Measurements from ENCODE around the gene RNF220.
A peak's percentile ranks its signal among the peaks of the same experiment; 100 is the strongest.
"Not testable (repeated sequence)": the region's sequence is repeated elsewhere in the genome, so short reads cannot be mapped to it uniquely, and the experiment has no call there.

RNF220 gene

GRCh38 chr1:44661781-44662682, 257.0 kb downstream of the RNF220 start:
- no peak for DNase-seq

GRCh38 chr1:44662683-44663030, 257.6 kb downstream of the RNF220 start:
- no peak for DNase-seq

DNA sequence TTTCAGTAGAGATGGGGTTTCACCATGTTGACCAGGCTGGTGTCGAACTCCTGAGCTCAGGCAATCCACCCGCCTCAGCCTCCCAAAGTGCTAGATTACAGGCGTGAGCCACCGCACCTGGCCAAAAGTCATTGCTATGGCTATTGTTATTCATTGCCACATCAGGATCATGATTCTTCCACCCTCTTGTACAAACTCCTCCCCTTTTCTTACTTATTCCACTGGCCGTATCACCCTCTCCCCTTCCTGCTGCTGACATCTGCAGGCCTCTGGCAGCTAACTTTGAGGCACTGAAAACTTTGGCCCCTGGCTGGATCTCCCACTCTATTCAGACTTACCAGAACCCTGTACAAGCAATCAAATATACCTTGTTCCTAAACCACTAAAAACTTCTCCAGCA, 258.4 kb downstream of the RNF220 start:
- no peak for DNase-seq

GRCh38 chr1:44664730-44665370, 259.8 kb downstream of the RNF220 start:
- peak; percentile 71 to 73 (median 71) for DNase-seq

DNA sequence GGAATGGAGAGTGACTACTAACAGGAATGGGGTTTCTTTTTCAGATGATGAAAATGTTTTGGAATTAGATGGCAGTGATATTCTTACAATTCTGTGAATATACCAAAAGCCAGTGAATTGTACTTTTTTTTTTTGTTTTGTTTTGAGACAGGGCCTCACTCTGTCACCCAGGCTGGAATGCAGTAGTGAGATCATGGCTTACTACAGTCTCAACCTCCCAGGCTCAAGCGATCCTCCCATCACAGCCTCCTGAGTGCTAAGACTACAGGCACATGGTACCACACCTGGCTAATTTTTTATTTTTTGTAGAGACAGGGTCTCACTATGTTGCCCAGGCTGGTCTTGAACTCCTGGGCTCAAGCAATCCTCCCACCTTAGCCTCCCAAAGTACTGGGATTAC, 261.7 kb downstream of the RNF220 start:
- not testable (repeated sequence) for DNase-seq

GRCh38 chr1:44670751-44671640, 265.9 kb downstream of the RNF220 start:
- no peak for DNase-seq

DNA sequence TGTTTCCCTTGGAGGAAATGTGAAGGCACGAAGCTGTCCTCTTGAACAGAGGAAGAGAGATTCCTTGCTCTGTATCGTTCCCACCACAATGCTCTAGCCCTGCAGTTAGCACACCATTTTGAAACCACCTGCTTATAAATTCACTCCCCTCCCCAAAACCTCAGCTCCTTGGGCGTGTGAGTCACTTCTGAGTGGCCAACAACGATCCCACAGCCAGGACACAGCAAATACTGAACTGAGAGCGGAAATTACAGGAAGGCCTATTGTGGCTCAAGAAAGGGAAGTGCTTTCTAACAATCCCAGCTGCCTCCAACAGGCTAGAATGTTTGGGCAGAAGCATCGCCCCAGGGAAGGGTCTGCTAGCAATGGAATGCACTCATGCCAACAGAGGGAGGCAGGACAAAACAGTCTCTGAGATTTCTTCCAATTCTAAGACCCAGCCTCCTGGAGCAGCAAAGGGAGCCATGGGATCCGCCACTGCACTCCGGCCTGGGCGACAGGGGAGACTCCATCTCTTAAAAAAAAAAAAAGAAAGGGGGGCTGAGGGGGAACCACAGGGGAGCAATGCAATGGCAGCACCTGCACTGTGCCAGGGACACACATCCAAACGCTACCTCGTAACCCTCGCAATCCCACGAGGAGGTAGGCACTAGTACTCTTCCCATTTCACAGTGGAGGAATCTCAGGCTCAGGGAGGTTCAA, 267.4 kb downstream of the RNF220 start:
- DNase-seq, result peak; percentile 87 to 94 (median 93)

DNA sequence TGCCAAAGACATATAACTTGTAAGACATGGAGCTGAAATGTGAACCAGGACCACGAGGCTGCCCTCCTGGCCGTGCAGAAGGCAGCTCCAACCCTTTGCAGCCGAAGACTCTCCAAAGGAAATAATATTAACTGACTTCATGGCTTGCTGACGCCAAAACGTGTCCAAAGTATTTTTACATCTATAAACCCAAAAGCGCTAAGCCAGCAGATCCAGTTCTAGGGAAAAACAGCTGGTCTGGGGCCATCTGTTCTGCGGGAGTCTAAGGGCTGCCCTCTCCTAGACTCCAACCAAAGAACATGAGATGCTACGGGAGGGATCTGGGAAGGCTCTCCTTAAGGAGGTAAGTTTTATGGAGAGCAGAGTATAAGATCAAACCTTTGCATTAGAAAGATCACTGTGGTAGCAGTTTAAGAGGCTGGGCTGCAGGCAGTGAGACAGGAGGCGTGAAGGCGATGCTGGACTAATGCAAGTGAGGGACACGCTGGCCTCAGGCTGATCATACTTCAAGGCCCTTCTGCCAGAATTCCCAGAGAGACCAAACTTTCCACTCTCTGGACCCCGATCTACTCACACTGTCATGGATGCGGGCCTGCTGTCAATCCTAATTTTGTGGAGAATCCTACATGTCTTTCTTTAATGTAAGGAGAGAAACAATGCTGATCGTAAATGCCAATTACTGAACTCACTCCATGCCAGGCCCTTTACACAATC, 268.1 kb downstream of the RNF220 start:
- DNase-seq, result no peak

- no peak for DNase-seq
Observed at GRCh38 chr1:44673675-44674112, 268.6 kb downstream of the RNF220 start.

GRCh38 chr1:44674113-44675000, 269.3 kb downstream of the RNF220 start, which contains the start of the genes ARMH1 and TMEM53:
ARMH1 (plus strand) TSS chr1:44674714; CDS start chr1:44689698, 14,984 bp downstream.
TMEM53 (minus strand) TSS chr1:44674481; CDS start chr1:44674391, 90 bp downstream.
- peak; percentile 98 to 99 (median 99) for DNase-seq

DNA sequence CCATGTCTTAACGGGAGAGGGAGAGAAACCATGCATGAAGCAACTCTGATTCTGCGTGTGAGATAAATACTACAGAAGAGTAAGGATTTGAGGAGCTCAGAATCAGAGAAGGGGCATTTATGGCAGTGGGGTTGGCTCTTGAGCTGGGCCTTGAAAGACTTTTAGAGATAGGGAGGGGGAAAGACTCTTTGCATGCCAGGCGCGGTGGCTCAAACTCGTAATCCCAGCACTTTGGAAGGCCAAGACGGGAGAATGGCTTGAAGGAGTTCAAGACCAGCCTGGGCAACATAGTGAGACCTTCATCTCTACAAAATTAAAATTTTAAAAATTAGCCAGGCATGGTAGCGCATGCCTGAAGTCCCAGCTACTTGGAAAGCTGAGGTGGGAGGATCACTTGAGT, 270.1 kb downstream of the RNF220 start:
- DNase-seq, result no peak

GRCh38 chr1:44676484-44677200, 271.6 kb downstream of the RNF220 start:
- DNase-seq, result peak; percentile 79 to 95 (median 93)

DNA sequence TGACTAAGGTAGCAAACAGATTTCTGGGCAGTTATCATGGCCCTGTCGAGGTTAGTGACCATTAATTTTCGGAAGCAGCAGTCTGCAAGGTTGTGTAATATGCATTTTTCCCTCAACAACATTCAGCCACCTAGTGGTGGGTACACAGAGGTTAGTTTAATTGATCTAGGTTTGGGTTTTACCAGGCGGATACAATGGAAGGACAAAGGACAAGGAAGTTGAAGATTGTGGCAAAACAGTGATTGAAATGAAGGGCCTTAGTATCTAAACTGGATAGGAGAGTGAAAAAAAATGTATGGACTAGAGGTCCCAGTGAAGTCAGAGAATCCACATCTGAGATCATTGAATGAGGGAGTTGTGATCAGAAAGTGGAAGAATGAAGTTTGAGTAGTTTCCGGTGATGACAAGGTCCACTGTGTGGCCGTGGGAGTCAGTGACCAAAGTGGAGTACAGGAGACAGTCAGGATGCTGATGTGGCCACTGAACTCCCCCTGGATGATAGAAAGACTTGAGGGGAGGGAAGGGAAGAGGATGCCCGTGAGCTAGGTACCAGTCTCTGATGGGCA, 272.2 kb downstream of the RNF220 start:
- DNase-seq, result peak; percentile 64 to 85 (median 82)

- DNase-seq, result no peak
Observed at GRCh38 chr1:44678120-44678519, 273.1 kb downstream of the RNF220 start.

GRCh38 chr1:44678626-44679025, 273.6 kb downstream of the RNF220 start:
- DNase-seq, result no peak

DNA sequence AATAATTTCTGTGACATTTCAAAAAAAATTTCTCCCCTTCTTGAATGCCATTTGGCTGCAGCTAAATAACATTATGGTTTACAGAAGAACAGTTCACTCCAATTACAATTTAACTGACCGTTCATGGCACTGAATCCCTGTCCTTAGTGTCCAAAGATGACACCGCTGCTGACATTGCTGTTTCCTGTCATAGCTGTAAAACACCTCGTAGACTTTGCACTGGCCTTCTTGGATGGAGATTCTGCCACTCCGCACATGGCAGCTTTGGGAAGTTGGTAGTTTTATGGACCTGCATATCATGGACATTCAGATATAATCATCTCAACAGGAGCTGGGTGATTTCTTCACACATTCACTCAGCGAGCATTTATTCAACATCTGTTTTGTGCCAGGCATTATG, 274.4 kb downstream of the RNF220 start:
- DNase-seq, result no peak

- DNase-seq, result no peak
Observed at GRCh38 chr1:44681905-44682882, 277.1 kb downstream of the RNF220 start.

DNA sequence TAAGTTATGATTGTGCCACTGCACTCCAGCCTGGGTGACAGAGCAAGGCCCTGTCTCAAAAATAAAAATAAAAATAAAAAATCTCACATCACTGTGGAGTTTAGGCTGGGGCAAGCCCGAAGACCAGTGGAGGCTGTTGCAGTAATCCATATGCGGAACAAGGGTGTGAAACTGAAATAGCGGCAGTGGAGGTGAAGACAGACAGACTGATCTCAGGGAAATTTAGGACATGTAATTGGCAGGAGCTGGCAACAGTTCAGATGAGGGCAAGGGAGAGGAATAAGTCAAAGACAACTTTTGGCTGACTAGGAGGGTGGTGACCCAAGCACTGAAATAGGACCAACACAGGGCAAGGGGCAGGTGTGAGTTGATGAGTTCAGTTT, 277.8 kb downstream of the RNF220 start:
- peak in 2 of 3 donors; percentile 27 to 45 for DNase-seq

Data from suppressor macrophage treated with lipopolysaccharide for 1 hour (primary cell).